Loucy (cell line): ENCODE measurements around the gene SCIMP.

ENCODE experiments used
- CTCF ChIP-seq: fragments of 200-600 bp; sonication (generic); conservative IDR thresholded peaks from 2 replicates; pipeline ENCODE4 v1.5.1; 2014; ENCODE audit warnings: mild to moderate bottlenecking, antibody characterized with exemption, low read length
- EZH2phosphoT487 ChIP-seq: fragments of 200-600 bp; IDR thresholded peaks from 2 replicates; pipeline ENCODE4 v1.6.1; 2018; ENCODE audit warnings: antibody characterized with exemption, mild to moderate bottlenecking, moderate library complexity, borderline replicate concordance

- TF ChIP-seq CTCF (no peak), EZH2phosphoT487 (no peak)
These were observed 34.3 kb downstream of the SCIMP start for GRCh38 chr17:5200360-5200759.
